WTC11 (cell line): ENCODE measurements around the gene NANOS2. TPM values are rescaled to one million over a fixed set of nuclear protein-coding genes. Genes with fewer than 3 reads are reported as not detected.

Experiments
- ATAC-seq: fragments of 200-7000 bp; cut with Tn5 transposase; 2 replicates; pipeline ENCODE4 v1.10.0; 2021; ENCODE audit warnings: mild to moderate bottlenecking, moderate library complexity
- CTCF ChIA-PET: fragments of 300-600 bp; sonication (Branson Sonifier 250); formaldehyde crosslinking; loops from one replicate; lab custom pipeline; 2021; ENCODE audit warnings: antibody characterized with exemption; lab: Charles Lee
- POLR2A ChIA-PET: fragments of 350-600 bp; sonication (Branson Sonifier 250); formaldehyde crosslinking; loops from one replicate; lab custom pipeline; 2021; ENCODE audit warnings: antibody characterized with exemption; lab: Charles Lee
- DNase-seq: peaks from one replicate; pipeline ENCODE4 v3.0.0; 2021; ENCODE audit warnings: low spot score
- H3K27ac Mint-ChIP-seq: 2 replicates; pipeline ENCODE4 v1.8.0; 2021; ENCODE audit warnings: mixed read lengths
- H3K27me3 Mint-ChIP-seq: 2 replicates; pipeline ENCODE4 v1.8.0; 2021; ENCODE audit warnings: low read depth, mild to moderate bottlenecking, moderate library complexity, mixed read lengths
- H3K36me3 Mint-ChIP-seq: 2 replicates; pipeline ENCODE4 v1.8.0; 2021; ENCODE audit warnings: mixed read lengths
- H3K4me1 Mint-ChIP-seq: 2 replicates; pipeline ENCODE4 v1.8.0; 2022; ENCODE audit warnings: mixed read lengths
- H3K4me3 Mint-ChIP-seq: 2 replicates; pipeline ENCODE4 v1.8.0; 2021; ENCODE audit warnings: mild to moderate bottlenecking, moderate library complexity, mixed read lengths
- H3K9me3 Mint-ChIP-seq: 2 replicates; pipeline ENCODE4 v1.8.0; 2021; ENCODE audit warnings: mixed read lengths
- ARID4B ChIP-seq: sonication (generic); formaldehyde crosslinking; IDR thresholded peaks from 2 replicates; pipeline ENCODE4 v1.8.0; 2023; ENCODE audit warnings: missing genetic modification reagents, mild to moderate bottlenecking, borderline replicate concordance
- CREM ChIP-seq: sonication (generic); formaldehyde crosslinking; IDR thresholded peaks from 2 replicates; pipeline ENCODE4 v1.8.1; 2022; ENCODE audit warnings: mild to moderate bottlenecking, missing genetic modification reagents, moderate library complexity
- E2F5 ChIP-seq: sonication (generic); formaldehyde crosslinking; IDR thresholded peaks from 2 replicates; pipeline ENCODE4 v1.8.1; 2022; ENCODE audit warnings: mild to moderate bottlenecking, moderate library complexity, missing genetic modification reagents
- ELF4 ChIP-seq: sonication (generic); formaldehyde crosslinking; IDR thresholded peaks from 2 replicates; pipeline ENCODE4 v1.8.1; 2022; ENCODE audit warnings: low read depth, mild to moderate bottlenecking, moderate library complexity, missing genetic modification reagents
- ETV6 ChIP-seq: sonication (generic); formaldehyde crosslinking; IDR thresholded peaks from 2 replicates; pipeline ENCODE4 v1.8.1; 2022; ENCODE audit warnings: mild to moderate bottlenecking, missing genetic modification reagents
- FOXP1 ChIP-seq: sonication (generic); formaldehyde crosslinking; IDR thresholded peaks from 2 replicates; pipeline ENCODE4 v1.8.0; 2022; ENCODE audit warnings: missing genetic modification reagents, mild to moderate bottlenecking, moderate library complexity, borderline replicate concordance
- HMGA2 ChIP-seq: fragments of 250-450 bp; sonication (Bioruptor Pico); IDR thresholded peaks from 2 replicates; pipeline ENCODE4 v1.4.0; 2021; ENCODE audit warnings: mild to moderate bottlenecking, moderate library complexity
- JAZF1 ChIP-seq: fragments of 250-450 bp; sonication (Bioruptor Pico); IDR thresholded peaks from 2 replicates; pipeline ENCODE4 v1.9.0; 2021; ENCODE audit warnings: moderate library complexity, mild to moderate bottlenecking, inconsistent platforms
- JUN ChIP-seq: sonication (generic); formaldehyde crosslinking; IDR thresholded peaks from 2 replicates; pipeline ENCODE4 v1.8.0; 2023; ENCODE audit warnings: mild to moderate bottlenecking, missing genetic modification reagents
- MAX ChIP-seq: sonication (generic); formaldehyde crosslinking; IDR thresholded peaks from 2 replicates; pipeline ENCODE4 v1.8.0; 2022; ENCODE audit warnings: mild to moderate bottlenecking, missing genetic modification reagents
- MXD4 ChIP-seq: fragments of 250-450 bp; sonication (Bioruptor Pico); IDR thresholded peaks from 2 replicates; pipeline ENCODE4 v1.8.0; 2021; ENCODE audit warnings: mild to moderate bottlenecking, moderate library complexity, borderline replicate concordance
- NFYB ChIP-seq: sonication (generic); formaldehyde crosslinking; conservative IDR thresholded peaks from 2 replicates; pipeline ENCODE4 v1.8.0; 2022; ENCODE audit warnings: low read depth, missing genetic modification reagents
- PRDM15 ChIP-seq: sonication (generic); formaldehyde crosslinking; IDR thresholded peaks from 2 replicates; pipeline ENCODE4 v1.8.0; 2022; ENCODE audit warnings: missing genetic modification reagents
- SP1 ChIP-seq: sonication (generic); formaldehyde crosslinking; conservative IDR thresholded peaks from 2 replicates; pipeline ENCODE4 v1.8.1; 2022; ENCODE audit warnings: missing genetic modification reagents
- TEAD1 ChIP-seq: sonication (generic); formaldehyde crosslinking; IDR thresholded peaks from 2 replicates; pipeline ENCODE4 v1.8.0; 2022; ENCODE audit warnings: mild to moderate bottlenecking, missing genetic modification reagents
- USF1 ChIP-seq: sonication (generic); formaldehyde crosslinking; IDR thresholded peaks from 2 replicates; pipeline ENCODE4 v1.8.0; 2022; ENCODE audit warnings: mild to moderate bottlenecking, missing genetic modification reagents
- ZNF232 ChIP-seq: sonication (generic); formaldehyde crosslinking; IDR thresholded peaks from 2 replicates; pipeline ENCODE4 v1.8.0; 2022; ENCODE audit warnings: mild to moderate bottlenecking, missing genetic modification reagents
- ZNF423 ChIP-seq: fragments of 250-450 bp; sonication (Bioruptor Pico); IDR thresholded peaks from 2 replicates; pipeline ENCODE4 v2.1.2; 2022; ENCODE audit warnings: mild to moderate bottlenecking, moderate library complexity
- ZNF671 ChIP-seq: fragments of 250-450 bp; sonication (Bioruptor Pico); IDR thresholded peaks from 2 replicates; pipeline ENCODE4 v1.8.0; 2021; ENCODE audit warnings: mild to moderate bottlenecking
- total RNA-seq: library from RNA; stranded (reverse); gene quantifications from 3 replicates; pipeline ENCODE4 v1.2.3, GENCODE V29; 2021

NANOS2 gene
- total RNA-seq, 1 experiment from 2014 or later, result 0.13 TPM

- Mint-ChIP-seq H3K36me3 (peaks cover 25% of the 10 kb centered on the region), H3K4me3 (peak overlapping the region; percentile 91), H3K4me1 (peaks cover 12% of the 10 kb centered on the region), H3K27ac (peak overlapping the region; percentile 57; the same call in 1 of the 2 replicates), H3K27me3 (peaks cover 25% of the 10 kb centered on the region), H3K9me3 (no peaks in the 10 kb centered on the region)
- POLR2A ChIA-PET, result interaction anchor here (0.7 to 2.0 kb wide), 6 partner anchors 17 to 1371 kb away, joined by 4 to 14 read pairs (median 6); partner anchors contain the start of genes FOXA3, IRF2BP1 and SYMPK
- CTCF ChIA-PET, result interaction anchor here (0.8 to 4.1 kb wide), 29 partner anchors 10 to 212 kb away, joined by 3 to 41 read pairs (median 5); partner anchors contain the start of genes CCDC61, FOXA3, IRF2BP1 and NOVA2
- 0 out of 2 replicates have a peak, but pooled peaks have one; percentile 30 for TF ChIP-seq NFYB (CRISPR knock-in tag)
- TF ChIP-seq CREM (CRISPR knock-in tag), result no peak
- TF ChIP-seq TEAD1, result peak; percentile 77; the same call in 1 of the 2 replicates
- peak; percentile 97 for TF ChIP-seq PRDM15 (CRISPR knock-in tag)
- TF ChIP-seq SP1 (CRISPR knock-in tag), result peak; percentile 23; the same call in 1 of the 2 replicates
- TF ChIP-seq FOXP1 (CRISPR knock-in tag), result peak; percentile 45; the same call in 1 of the 2 replicates
- TF ChIP-seq MAX (CRISPR knock-in tag), result peak; percentile 80
- TF ChIP-seq MXD4 (CRISPR knock-in tag), result no peak
- no peak for TF ChIP-seq ZNF232
- TF ChIP-seq ZNF423 (CRISPR knock-in tag), result peak; percentile 66
- no peak for TF ChIP-seq HMGA2 (CRISPR knock-in tag)
- TF ChIP-seq ETV6 (CRISPR knock-in tag), result 0 out of 2 replicates have a peak, but pooled peaks have one; percentile 7
- TF ChIP-seq ARID4B, result peak; percentile 68; the same call in 1 of the 2 replicates
- no peak for TF ChIP-seq ZNF671
- peak; percentile 23; the same call in 1 of the 2 replicates for TF ChIP-seq USF1 (CRISPR knock-in tag)
- TF ChIP-seq JAZF1 (CRISPR knock-in tag), result no peak
- TF ChIP-seq ELF4 (CRISPR knock-in tag), result no peak
- peak; percentile 62; the same call in 1 of the 2 replicates for TF ChIP-seq E2F5
- no peak for TF ChIP-seq JUN
- ATAC-seq (peak; percentile 84), DNase-seq (peak; percentile 99)
These were observed 11.6 kb downstream of the NANOS2 start for GRCh38 chr19:45902651-45903625.
